ACC112 (cell line): ENCODE results near the gene DPM3.

ENCODE experiments used
- H2AFZ ChIP-seq: fragments of 200-600 bp; sonication (generic); one replicate; pipeline ENCODE4 v1.6.0; 2017; ENCODE audit warnings: antibody characterized with exemption, low read length; ENCODE audit not compliant: unreplicated experiment
- H3K27ac ChIP-seq: fragments of 200-600 bp; sonication (generic); 2 replicates; pipeline ENCODE4 v1.5.1; 2014; ENCODE audit warnings: low read depth, mild to moderate bottlenecking, antibody characterized with exemption, low read length, moderate library complexity
- H3K27me3 ChIP-seq: fragments of 200-600 bp; sonication (generic); 2 replicates; pipeline ENCODE4 v1.6.1; 2014; ENCODE audit warnings: mild to moderate bottlenecking, antibody characterized with exemption, low read length, moderate library complexity, mixed read lengths; ENCODE audit not compliant: insufficient read depth
- H3K36me3 ChIP-seq: fragments of 200-600 bp; sonication (generic); 2 replicates; pipeline ENCODE4 v1.6.1; 2016; ENCODE audit warnings: mild to moderate bottlenecking, antibody characterized with exemption, low read length, moderate library complexity, mixed read lengths; ENCODE audit not compliant: insufficient read depth
- H3K4me1 ChIP-seq: fragments of 200-600 bp; sonication (generic); one replicate; pipeline ENCODE4 v1.6.1; 2016; ENCODE audit warnings: low read length, mixed read lengths; ENCODE audit not compliant: insufficient read depth, unreplicated experiment, control insufficient read depth
- H3K4me3 ChIP-seq: fragments of 200-600 bp; sonication (generic); 2 replicates; pipeline ENCODE4 v1.5.1; 2014; ENCODE audit warnings: mild to moderate bottlenecking, low read depth, low read length
- H3K79me2 ChIP-seq: fragments of 200-600 bp; sonication (generic); one replicate; pipeline ENCODE4 v1.6.0; 2016; ENCODE audit warnings: low read length; ENCODE audit not compliant: control insufficient read depth, unreplicated experiment, insufficient read depth

The DPM3 gene

DNA sequence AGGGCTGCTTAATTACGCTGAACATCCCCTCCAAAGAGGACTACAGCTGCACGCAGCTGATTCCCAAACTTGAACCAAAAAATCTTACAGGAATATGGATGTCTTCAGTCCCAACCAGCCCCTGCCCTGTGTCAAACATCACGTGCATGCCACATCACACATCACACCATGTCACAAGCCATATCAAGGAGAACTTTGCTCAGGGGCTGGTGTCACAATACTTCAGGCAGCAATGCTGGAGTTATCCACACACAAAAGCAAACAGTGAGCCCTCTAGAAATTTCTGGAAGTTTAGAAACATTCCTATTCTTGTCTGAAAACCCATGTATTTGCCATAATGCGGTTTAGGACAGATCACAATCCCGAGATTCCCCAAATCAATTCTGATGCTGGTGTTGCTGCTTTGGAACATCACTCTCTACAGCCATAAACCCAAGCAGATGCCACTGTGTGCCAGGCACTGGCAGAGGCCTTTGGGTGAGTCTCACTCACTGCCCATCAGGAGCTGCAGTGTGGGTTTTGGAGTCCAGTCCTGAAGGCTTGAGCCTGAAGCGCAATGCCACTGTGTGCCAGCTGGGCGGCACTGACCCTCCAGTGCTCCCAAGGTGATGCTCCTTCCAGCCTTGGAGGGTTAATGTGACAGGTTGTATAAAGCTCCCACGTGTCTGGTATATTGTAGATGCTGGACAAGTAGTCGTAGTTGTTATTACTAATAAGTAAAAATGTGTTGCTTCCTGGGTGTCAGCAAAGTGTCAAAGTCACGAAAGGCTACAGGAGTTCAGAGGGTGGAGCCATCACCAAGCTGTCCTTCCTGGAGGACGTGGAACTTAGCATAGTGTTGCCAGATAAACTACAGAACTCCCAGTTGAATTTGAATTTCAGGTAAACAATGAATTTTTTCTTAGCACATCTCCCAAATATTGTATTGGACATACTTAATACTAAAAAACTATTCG, 32.7 kb downstream of the DPM3 start:
- no peaks in the 10 kb centered on the region for H3K79me2 ChIP-seq
- no peak overlapping the region for H3K4me3 ChIP-seq
- no peaks in the 10 kb centered on the region for H3K36me3 ChIP-seq
- peaks cover 6% of the 10 kb centered on the region; the same call in 1 of the 2 replicates for H3K27me3 ChIP-seq
- H3K27ac ChIP-seq, result no peak overlapping the region
- no peak overlapping the region for H2AFZ ChIP-seq
- peaks cover under 1% of the 10 kb centered on the region for H3K4me1 ChIP-seq

DNA sequence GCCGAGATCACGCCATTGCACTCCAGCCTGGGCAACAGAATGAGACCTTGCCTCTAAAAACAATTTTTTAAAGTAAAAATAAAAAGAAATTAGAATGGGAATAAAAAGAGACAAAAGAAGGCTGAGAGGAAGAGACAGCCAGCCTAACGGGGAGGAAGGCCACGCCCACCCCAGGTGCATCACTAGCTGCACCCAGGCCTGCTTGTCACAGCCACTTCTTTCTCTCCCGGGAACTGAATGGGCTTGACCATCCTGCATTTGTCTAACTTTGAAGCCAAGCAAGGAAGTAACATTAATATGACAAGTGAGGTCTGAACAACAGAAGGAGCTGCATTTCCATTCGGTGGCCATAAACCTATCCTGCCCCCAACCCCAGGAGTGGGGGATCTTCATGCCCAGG, 33.5 kb downstream of the DPM3 start:
- no peaks in the 10 kb centered on the region for H3K36me3 ChIP-seq
- H3K79me2 ChIP-seq, result no peaks in the 10 kb centered on the region
- H3K27me3 ChIP-seq, result peaks cover 6% of the 10 kb centered on the region; the same call in 1 of the 2 replicates
- peaks cover 5% of the 10 kb centered on the region for H3K4me1 ChIP-seq
- H3K4me3 ChIP-seq, result no peak overlapping the region
- H2AFZ ChIP-seq, result no peak overlapping the region
- no peak overlapping the region for H3K27ac ChIP-seq

DNA sequence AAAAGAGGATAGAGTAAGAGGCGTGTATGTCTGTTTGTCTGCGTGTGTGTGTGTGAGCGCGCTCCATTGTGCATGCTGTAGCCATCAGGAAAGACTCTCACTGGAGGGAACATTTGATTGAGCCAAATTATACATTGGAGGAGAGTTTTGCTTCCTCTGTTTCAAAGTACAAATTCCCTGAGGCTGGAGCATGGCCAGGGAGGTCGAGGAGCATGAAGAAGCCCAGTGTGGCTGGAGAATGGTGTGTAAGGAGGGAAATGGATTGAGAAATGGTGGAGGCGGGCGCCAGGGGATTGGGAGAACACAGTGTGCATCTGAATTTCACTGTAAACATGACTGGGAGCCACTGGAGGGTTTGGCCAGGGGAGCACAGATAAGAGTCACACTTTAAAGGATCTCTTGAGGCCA, 34.7 kb downstream of the DPM3 start:
- Histone ChIP-seq H3K4me1 (peaks cover 5% of the 10 kb centered on the region), H3K4me3 (no peak overlapping the region), H3K27ac (no peak overlapping the region), H3K27me3 (peaks cover 6% of the 10 kb centered on the region; the same call in 1 of the 2 replicates), H3K36me3 (no peaks in the 10 kb centered on the region), H3K79me2 (no peaks in the 10 kb centered on the region), H2AFZ (no peak overlapping the region)

- Histone ChIP-seq H3K4me1 (peaks cover 5% of the 10 kb centered on the region), H3K79me2 (no peaks in the 10 kb centered on the region), H2AFZ (no peak overlapping the region), H3K4me3 (no peak overlapping the region), H3K27me3 (peaks cover 6% of the 10 kb centered on the region; the same call in 1 of the 2 replicates), H3K27ac (no peak overlapping the region), H3K36me3 (no peaks in the 10 kb centered on the region)
These were observed 35.5 kb downstream of the DPM3 start for GRCh38 chr1:155104605-155105534.

- Histone ChIP-seq H3K4me3 (no peak overlapping the region), H3K79me2 (no peaks in the 10 kb centered on the region), H2AFZ (no peak overlapping the region), H3K4me1 (peaks cover 5% of the 10 kb centered on the region), H3K27me3 (peaks cover 6% of the 10 kb centered on the region; the same call in 1 of the 2 replicates), H3K27ac (no peak overlapping the region), H3K36me3 (no peaks in the 10 kb centered on the region)
These were observed 37.0 kb downstream of the DPM3 start for GRCh38 chr1:155103325-155103724.

DNA sequence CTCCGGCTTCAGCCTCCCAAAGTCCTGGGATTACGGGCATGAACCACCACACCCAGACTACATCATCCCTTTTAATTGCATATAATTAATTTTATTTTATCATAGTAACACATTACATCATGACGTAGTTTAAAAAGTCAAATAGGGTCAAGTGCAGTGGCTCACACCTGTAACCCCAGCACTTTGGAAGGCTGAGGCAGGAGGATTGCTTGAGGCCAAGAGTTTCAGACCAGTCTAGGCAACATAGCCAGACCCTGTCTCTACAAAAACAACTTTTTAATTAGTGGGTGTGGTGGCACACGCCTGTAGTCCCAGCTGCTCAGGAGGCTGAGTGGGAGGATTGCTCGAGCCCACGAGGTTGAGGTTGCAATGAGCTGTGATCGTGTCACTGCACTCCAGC, 41.0 kb downstream of the DPM3 start:
- Histone ChIP-seq H2AFZ (no peak overlapping the region), H3K27me3 (peaks cover 12% of the 10 kb centered on the region; the same call in 1 of the 2 replicates), H3K79me2 (no peaks in the 10 kb centered on the region), H3K4me1 (peaks cover 5% of the 10 kb centered on the region), H3K27ac (no peak overlapping the region), H3K36me3 (no peaks in the 10 kb centered on the region), H3K4me3 (no peak overlapping the region)

- Histone ChIP-seq H3K27ac (no peak overlapping the region), H3K36me3 (no peaks in the 10 kb centered on the region), H3K4me1 (no peaks in the 10 kb centered on the region), H2AFZ (peak overlapping the region; percentile 47), H3K4me3 (no peak overlapping the region), H3K27me3 (peaks cover 12% of the 10 kb centered on the region; the same call in 1 of the 2 replicates), H3K79me2 (no peaks in the 10 kb centered on the region)
These were observed 45.7 kb downstream of the DPM3 start for GRCh38 chr1:155094622-155094948.

GRCh38 chr1:155093911-155094621, 46.3 kb downstream of the DPM3 start:
- Histone ChIP-seq H3K27ac (no peak overlapping the region), H3K4me3 (no peak overlapping the region), H2AFZ (peak overlapping the region; percentile 47)

GRCh38 chr1:155092641-155093040, 47.7 kb downstream of the DPM3 start:
- Histone ChIP-seq H3K27ac (no peak overlapping the region), H3K4me1 (no peaks in the 10 kb centered on the region), H2AFZ (no peak overlapping the region), H3K27me3 (peaks cover 12% of the 10 kb centered on the region; the same call in 1 of the 2 replicates), H3K79me2 (no peaks in the 10 kb centered on the region), H3K36me3 (no peaks in the 10 kb centered on the region), H3K4me3 (no peak overlapping the region)

More at GRCh38 chr1:155093911-155094621, 46.3 kb downstream of the DPM3 start:
- no peaks in the 10 kb centered on the region for H3K4me1 ChIP-seq
- H3K79me2 ChIP-seq, result no peaks in the 10 kb centered on the region
- H3K36me3 ChIP-seq, result no peaks in the 10 kb centered on the region
- peaks cover 12% of the 10 kb centered on the region; the same call in 1 of the 2 replicates for H3K27me3 ChIP-seq

- Histone ChIP-seq H3K27ac (no peak overlapping the region), H3K4me3 (no peak overlapping the region), H3K36me3 (no peaks in the 10 kb centered on the region), H3K27me3 (peaks cover 12% of the 10 kb centered on the region; the same call in 1 of the 2 replicates), H3K4me1 (no peaks in the 10 kb centered on the region), H2AFZ (no peak overlapping the region), H3K79me2 (no peaks in the 10 kb centered on the region)
These were observed 48.2 kb downstream of the DPM3 start for GRCh38 chr1:155092131-155092530.
